Hepatocyte (in vitro differentiated cells): Measurements from ENCODE around the gene MAPK13. TPM values are rescaled to one million over a fixed set of nuclear protein-coding genes. Genes with fewer than 3 reads are reported as not detected.

ENCODE experiments used
- DNase-seq: peaks from one replicate; pipeline ENCODE4 v3.0.0-alpha.2; 2016; ENCODE audit warnings: low spot score
- H2AFZ ChIP-seq: fragments of 200-600 bp; sonication (generic); 2 replicates; pipeline ENCODE4 v1.6.0; 2016; ENCODE audit warnings: antibody characterized with exemption, mild to moderate bottlenecking
- H3K27ac ChIP-seq: fragments of 200-600 bp; sonication (generic); 2 replicates; pipeline ENCODE4 v1.5.1; 2016; ENCODE audit warnings: mild to moderate bottlenecking
- H3K27me3 ChIP-seq: fragments of 200-600 bp; sonication (generic); 2 replicates; pipeline ENCODE4 v1.6.1; 2016
- H3K36me3 ChIP-seq: fragments of 200-600 bp; sonication (generic); replicated peaks from 2 replicates; pipeline ENCODE4 v1.5.1; 2016; ENCODE audit warnings: low read depth; ENCODE audit not compliant: insufficient read depth
- H3K4me1 ChIP-seq: fragments of 200-600 bp; sonication (generic); 2 replicates; pipeline ENCODE4 v1.5.1; 2016; ENCODE audit warnings: mild to moderate bottlenecking, moderate library complexity; ENCODE audit not compliant: insufficient read depth
- H3K4me2 ChIP-seq: fragments of 200-600 bp; sonication (generic); 2 replicates; pipeline ENCODE4 v1.6.0; 2016
- H3K4me3 ChIP-seq: fragments of 200-600 bp; sonication (generic); 2 replicates; pipeline ENCODE4 v1.5.1; 2016; ENCODE audit warnings: mild to moderate bottlenecking
- H3K79me2 ChIP-seq: fragments of 200-600 bp; sonication (generic); 2 replicates; pipeline ENCODE4 v1.6.0; 2017; ENCODE audit warnings: mild to moderate bottlenecking
- H3K9me2 ChIP-seq: fragments of 200-600 bp; sonication (generic); replicated peaks from 2 replicates; pipeline ENCODE4 v1.6.0; 2017; ENCODE audit warnings: mild to moderate bottlenecking; ENCODE audit not compliant: insufficient read depth
- H3K9me3 ChIP-seq: fragments of 200-600 bp; sonication (generic); 2 replicates; pipeline ENCODE4 v1.5.1; 2016; ENCODE audit warnings: low read depth, mild to moderate bottlenecking
- H4K20me1 ChIP-seq: fragments of 200-600 bp; sonication (generic); 2 replicates; pipeline ENCODE4 v1.6.0; 2016; ENCODE audit warnings: mild to moderate bottlenecking; ENCODE audit not compliant: insufficient read depth, poor library complexity, severe bottlenecking
- CTCF ChIP-seq: fragments of 200-600 bp; sonication (generic); IDR thresholded peaks from 2 replicates; pipeline ENCODE4 v1.5.1; 2016; ENCODE audit warnings: antibody characterized with exemption, mild to moderate bottlenecking; ENCODE audit not compliant: poor library complexity
- EZH2 ChIP-seq: fragments of 200-600 bp; sonication (generic); IDR thresholded peaks from 2 replicates; pipeline ENCODE4 v1.6.1; 2016; ENCODE audit warnings: antibody characterized with exemption, mild to moderate bottlenecking, borderline replicate concordance
- EZH2phosphoT487 ChIP-seq: fragments of 200-600 bp; sonication (generic); IDR thresholded peaks from one replicate; pipeline ENCODE4 v1.6.1; 2018; ENCODE audit warnings: antibody characterized with exemption, mild to moderate bottlenecking, low read depth, moderate library complexity; ENCODE audit not compliant: unreplicated experiment, severe bottlenecking
- WGBS: methylation state at CpG from one replicate; pipeline ENCODE4 v1.1.6; 2016; ENCODE audit warnings: low lambda C conversion rate; ENCODE audit errors: missing lambda C conversion rate; 5-methylcytosine and 5-hydroxymethylcytosine counted together
- polyA plus RNA-seq: library from polyadenylated mRNA; unstranded; fragments of >200 nt; fragmentation: Nextera tagmentation; extraction: Ambion mirVana; gene quantifications from 2 replicates; pipeline ENCODE4 v1.2.1, GENCODE V29; 2016
- total RNA-seq: library from RNA; depleted of rRNA; stranded (reverse); fragments of >200 nt; gene quantifications from 2 replicates; pipeline ENCODE4 v1.2.3, GENCODE V29; 2014

MAPK13 gene
- total and polyA plus RNA-seq, 2 experiments from 2014 or later, result 43.6 to 50.2 TPM

DNA sequence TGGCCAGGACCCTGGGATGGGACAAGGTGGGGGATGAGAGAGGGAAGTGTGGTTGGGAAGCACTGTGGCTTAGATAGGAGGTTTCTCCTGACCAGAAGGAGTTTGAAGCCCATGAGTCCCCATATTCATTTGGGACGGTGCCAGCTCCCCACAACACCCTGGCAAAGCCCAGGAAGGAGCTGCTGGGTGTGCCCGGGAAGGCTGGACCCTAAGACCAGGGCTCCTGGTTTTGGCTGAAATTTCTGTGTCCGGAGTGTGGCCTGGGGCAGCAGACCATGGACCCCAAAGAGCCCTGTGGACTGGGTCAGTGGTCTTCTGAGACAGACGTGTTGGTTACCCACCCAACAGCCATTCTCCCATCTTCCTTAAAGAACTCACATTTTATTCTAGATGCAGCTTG lies 15.2 kb downstream of the MAPK13 start:
- TF ChIP-seq CTCF (no peak), EZH2 (no peak), EZH2phosphoT487 (no peak)
- H3K4me3 ChIP-seq, result no peak overlapping the region
- WGBS, result 80% methylated on average over 4 of the region's 4 CpGs
- no peaks in the 10 kb centered on the region for H3K9me2 ChIP-seq
- no peaks in the 10 kb centered on the region for H3K79me2 ChIP-seq
- H3K4me1 ChIP-seq, result no peaks in the 10 kb centered on the region
- H3K36me3 ChIP-seq, result no peaks in the 10 kb centered on the region
- H2AFZ ChIP-seq, result no peak overlapping the region
- H4K20me1 ChIP-seq, result no peaks in the 10 kb centered on the region
- H3K4me2 ChIP-seq, result no peak overlapping the region
- H3K27ac ChIP-seq, result no peak overlapping the region
- no peaks in the 10 kb centered on the region for H3K9me3 ChIP-seq
- DNase-seq, result no peak
- H3K27me3 ChIP-seq, result no peaks in the 10 kb centered on the region

GRCh38 chr6:36147294-36147693 lies 17.0 kb downstream of the MAPK13 start:
- Histone ChIP-seq H3K9me3 (no peaks in the 10 kb centered on the region), H4K20me1 (no peaks in the 10 kb centered on the region), H3K27me3 (no peaks in the 10 kb centered on the region), H2AFZ (no peak overlapping the region), H3K4me3 (no peak overlapping the region), H3K4me1 (no peaks in the 10 kb centered on the region), H3K36me3 (no peaks in the 10 kb centered on the region), H3K27ac (no peak overlapping the region), H3K4me2 (no peak overlapping the region), H3K79me2 (no peaks in the 10 kb centered on the region), H3K9me2 (no peaks in the 10 kb centered on the region)
- WGBS, result 95% methylated on average over 3 of the region's 3 CpGs
- TF ChIP-seq EZH2, result no peak
- no peak for TF ChIP-seq CTCF
- no peak for TF ChIP-seq EZH2phosphoT487
- no peak for DNase-seq

- no peak for DNase-seq
- H3K79me2 ChIP-seq, result no peaks in the 10 kb centered on the region
- no peaks in the 10 kb centered on the region for H3K27me3 ChIP-seq
- H3K9me2 ChIP-seq, result no peaks in the 10 kb centered on the region
- no peak overlapping the region for H3K4me2 ChIP-seq
- H3K9me3 ChIP-seq, result no peaks in the 10 kb centered on the region
- H3K27ac ChIP-seq, result peak overlapping the region; percentile 52
- H3K4me3 ChIP-seq, result no peak overlapping the region
- no peaks in the 10 kb centered on the region for H4K20me1 ChIP-seq
- H3K4me1 ChIP-seq, result no peaks in the 10 kb centered on the region
- H2AFZ ChIP-seq, result no peak overlapping the region
- TF ChIP-seq CTCF, result no peak
- TF ChIP-seq EZH2, result no peak
- TF ChIP-seq EZH2phosphoT487, result no peak
- no peaks in the 10 kb centered on the region for H3K36me3 ChIP-seq
These were observed 19.2 kb downstream of the MAPK13 start for GRCh38 chr6:36149476-36149875.

DNA sequence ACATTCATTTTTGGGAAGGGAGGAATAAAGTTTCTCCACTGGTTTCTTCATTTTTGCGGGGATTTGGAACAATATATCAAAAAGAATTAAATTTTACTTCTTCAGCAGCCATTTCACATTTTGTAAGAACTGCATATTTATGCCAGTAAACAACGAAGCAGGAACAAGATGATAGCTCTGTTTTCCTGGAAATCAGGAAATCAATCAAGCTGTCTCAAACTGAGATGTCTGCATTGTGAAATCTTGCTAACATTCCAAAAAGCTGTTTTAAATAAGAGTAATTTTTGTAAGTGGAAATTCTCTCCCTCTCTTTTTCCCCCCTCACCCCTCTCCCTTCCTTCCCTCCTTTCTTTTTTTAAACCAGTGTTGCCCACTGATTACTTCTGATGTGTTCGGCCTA lies 20.0 kb downstream of the MAPK13 start:
- Histone ChIP-seq H2AFZ (no peak overlapping the region), H3K4me3 (no peak overlapping the region), H3K27ac (peak overlapping the region; percentile 52), H3K4me1 (no peaks in the 10 kb centered on the region), H3K36me3 (peaks cover 3% of the 10 kb centered on the region), H3K4me2 (no peak overlapping the region), H3K9me3 (no peaks in the 10 kb centered on the region), H3K9me2 (no peaks in the 10 kb centered on the region), H4K20me1 (no peaks in the 10 kb centered on the region), H3K27me3 (no peaks in the 10 kb centered on the region), H3K79me2 (no peaks in the 10 kb centered on the region)
- WGBS, result 86% methylated on average over 3 of the region's 3 CpGs
- TF ChIP-seq CTCF (no peak), EZH2 (no peak), EZH2phosphoT487 (no peak)
- no peak for DNase-seq
